Measurements from ENCODE around the gene LMTK3.

DNA sequence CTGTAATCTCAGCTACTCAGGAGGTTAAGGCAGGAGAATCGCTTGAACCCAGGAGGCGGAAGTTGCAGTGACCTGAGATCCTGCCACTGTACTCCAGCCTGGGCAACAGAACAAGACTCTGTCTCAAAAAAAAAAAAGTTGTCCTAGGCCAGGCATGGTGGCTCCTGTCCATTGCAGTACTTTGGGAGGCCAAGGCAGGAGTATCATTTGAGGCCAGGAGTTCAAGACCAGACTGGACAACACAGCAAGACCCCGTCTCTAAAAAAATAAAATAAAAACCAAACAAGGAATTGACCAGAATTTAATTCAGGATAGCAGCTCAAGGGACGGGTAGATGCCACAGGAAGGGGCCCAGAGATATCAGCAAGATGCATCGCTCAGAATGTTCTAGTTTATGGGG lies 45.2 kb upstream of the LMTK3 start:
- no peak for TF ChIP-seq POLR2AphosphoS5 (IDR thresholded peaks at IDR 0.05)
- TF ChIP-seq, protein P1, sequence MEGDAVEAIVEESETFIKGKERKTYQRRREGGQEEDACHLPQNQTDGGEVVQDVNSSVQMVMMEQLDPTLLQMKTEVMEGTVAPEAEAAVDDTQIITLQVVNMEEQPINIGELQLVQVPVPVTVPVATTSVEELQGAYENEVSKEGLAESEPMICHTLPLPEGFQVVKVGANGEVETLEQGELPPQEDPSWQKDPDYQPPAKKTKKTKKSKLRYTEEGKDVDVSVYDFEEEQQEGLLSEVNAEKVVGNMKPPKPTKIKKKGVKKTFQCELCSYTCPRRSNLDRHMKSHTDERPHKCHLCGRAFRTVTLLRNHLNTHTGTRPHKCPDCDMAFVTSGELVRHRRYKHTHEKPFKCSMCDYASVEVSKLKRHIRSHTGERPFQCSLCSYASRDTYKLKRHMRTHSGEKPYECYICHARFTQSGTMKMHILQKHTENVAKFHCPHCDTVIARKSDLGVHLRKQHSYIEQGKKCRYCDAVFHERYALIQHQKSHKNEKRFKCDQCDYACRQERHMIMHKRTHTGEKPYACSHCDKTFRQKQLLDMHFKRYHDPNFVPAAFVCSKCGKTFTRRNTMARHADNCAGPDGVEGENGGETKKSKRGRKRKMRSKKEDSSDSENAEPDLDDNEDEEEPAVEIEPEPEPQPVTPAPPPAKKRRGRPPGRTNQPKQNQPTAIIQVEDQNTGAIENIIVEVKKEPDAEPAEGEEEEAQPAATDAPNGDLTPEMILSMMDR (IDR thresholded peaks at IDR 0.05) = no peak
